ENCODE results near the gene MGAT3. TPM values are rescaled to one million over a fixed set of nuclear protein-coding genes. Genes with fewer than 3 reads are reported as not detected.

MGAT3 gene
- total and polyA plus RNA-seq, 9 of the 15 experiments (the other 6 are each of a cell fraction or from before 2014, with no cell fraction given) = 0.10 to 11.5 (median 4.6) TPM

- TF ChIP-seq PRPF4 (IDR thresholded peaks at IDR 0.05; ENCODE audit: insufficient read depth, low read depth, low read length, poor library complexity, severe bottlenecking) = no peak
- TF ChIP-seq MCM2 (IDR thresholded peaks at IDR 0.05; ENCODE audit: low read depth) = no peak
- no peak for TF ChIP-seq LCOR (CRISPR knock-in tag; IDR thresholded peaks at IDR 0.05)
These were observed 34.7 kb upstream of the MGAT3 start (continued) for GRCh38 chr22:39422101-39422500.

- WGBS (ENCODE audit: insufficient coverage, low coverage, missing lambda C conversion rate) = 7% methylated on average over 6 of the region's 6 CpGs
- Histone ChIP-seq H2AFZ (ENCODE audit: low read depth, low read length) (no peak overlapping the region), H3K4me2 (ENCODE audit: insufficient read depth, low read length) (no peak overlapping the region), H3K36me3 (ENCODE audit: control insufficient read depth, insufficient read depth, low read length) (peaks cover 71% of the 10 kb centered on the region), H3K4me3 (no peak overlapping the region), H4K20me1 (replicated peaks; ENCODE audit: control insufficient read depth, insufficient read depth, low read length) (no peaks in the 10 kb centered on the region), H3K4me1 (replicated peaks in 1 of 2; ENCODE audit: control insufficient read depth in 2 of 2, insufficient read depth in 2 of 2, low read length in 2 of 2) (peaks cover 3 to 7% of the 10 kb centered on the region in 2 experiments; a peak in 4 of 5 replicates), H3K9ac (ENCODE audit: insufficient read depth in 1 of 2, low read depth in 2 of 2, low read length in 2 of 2) (no peak overlapping the region), H3K27ac (ENCODE audit: extremely low read depth, low read depth, low read length) (peak overlapping the region; percentile 65), H3K79me2 (ENCODE audit: control insufficient read depth, insufficient read depth, low read length) (no peaks in the 10 kb centered on the region), H3K9me3 (replicated peaks; ENCODE audit: control insufficient read depth, insufficient read depth, low read depth, low read length) (no peaks in the 10 kb centered on the region), H3K27me3 (ENCODE audit: control insufficient read depth in 2 of 2, insufficient read depth in 2 of 2, low read length in 2 of 2) (no peaks in the 10 kb centered on the region), H3K9me1 (ENCODE audit: control insufficient read depth, insufficient read depth, low read length) (no peaks in the 10 kb centered on the region)
- in situ Hi-C loops (cut with MboI) = no loop called here
- BruUV-seq (replicated peaks) = no TSS peak
- CTCF ChIA-PET (ENCODE audit: low intra/inter-chr PET ratio) = no interaction called here
- FAIRE-seq = peak; percentile 88
- peak; percentile 27 to 80 (median 42) for DNase-seq (ENCODE audit: extremely low read depth in 1 of 4, low spot score in 3 of 4)
- peak; percentile 83 for ATAC-seq
- POLR2A ChIA-PET = no interaction called here
- intact Hi-C loops (cut with micrococcal nuclease) = no loop called here
- TF ChIP-seq, protein P1, sequence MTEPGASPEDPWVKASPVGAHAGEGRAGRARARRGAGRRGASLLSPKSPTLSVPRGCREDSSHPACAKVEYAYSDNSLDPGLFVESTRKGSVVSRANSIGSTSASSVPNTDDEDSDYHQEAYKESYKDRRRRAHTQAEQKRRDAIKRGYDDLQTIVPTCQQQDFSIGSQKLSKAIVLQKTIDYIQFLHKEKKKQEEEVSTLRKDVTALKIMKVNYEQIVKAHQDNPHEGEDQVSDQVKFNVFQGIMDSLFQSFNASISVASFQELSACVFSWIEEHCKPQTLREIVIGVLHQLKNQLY (CRISPR knock-in tag; conservative IDR thresholded peaks at IDR 0.05) = no peak
- TF ChIP-seq DACH1 (IDR thresholded peaks at IDR 0.05; ENCODE audit: partially characterized antibody) = no peak
- no peak for TF ChIP-seq ELF2 (CRISPR knock-in tag; IDR thresholded peaks at IDR 0.05)
- peak; percentile 41 for TF ChIP-seq FOSL1 (tag; conservative IDR thresholded peaks at IDR 0.05)
- TF ChIP-seq ZNF24 (IDR thresholded peaks at IDR 0.05) = no peak
- no peak for TF ChIP-seq HNRNPL (IDR thresholded peaks at IDR 0.05; ENCODE audit: low read depth, low read length)
- peak; percentile 37; the same call in 1 of the 2 replicates for TF ChIP-seq MAFK (IDR thresholded peaks at IDR 0.05; ENCODE audit: low read length)
- no peak for TF ChIP-seq SRSF3 (IDR thresholded peaks at IDR 0.05; ENCODE audit: insufficient read depth, low read length)
- TF ChIP-seq MCM3 (IDR thresholded peaks at IDR 0.05) = no peak
- no peak for TF ChIP-seq SMARCB1 (IDR thresholded peaks at IDR 0.05; ENCODE audit: insufficient read length, low read depth)
- TF ChIP-seq GATA2 (CRISPR knock-in tag; IDR thresholded peaks at IDR 0.05) = peak; percentile 73
- no peak for TF ChIP-seq HLTF (IDR thresholded peaks at IDR 0.05)
- peak; percentile 25; the same call in 1 of the 2 replicates for TF ChIP-seq EP400 (IDR thresholded peaks at IDR 0.05)
- TF ChIP-seq, protein P2, sequence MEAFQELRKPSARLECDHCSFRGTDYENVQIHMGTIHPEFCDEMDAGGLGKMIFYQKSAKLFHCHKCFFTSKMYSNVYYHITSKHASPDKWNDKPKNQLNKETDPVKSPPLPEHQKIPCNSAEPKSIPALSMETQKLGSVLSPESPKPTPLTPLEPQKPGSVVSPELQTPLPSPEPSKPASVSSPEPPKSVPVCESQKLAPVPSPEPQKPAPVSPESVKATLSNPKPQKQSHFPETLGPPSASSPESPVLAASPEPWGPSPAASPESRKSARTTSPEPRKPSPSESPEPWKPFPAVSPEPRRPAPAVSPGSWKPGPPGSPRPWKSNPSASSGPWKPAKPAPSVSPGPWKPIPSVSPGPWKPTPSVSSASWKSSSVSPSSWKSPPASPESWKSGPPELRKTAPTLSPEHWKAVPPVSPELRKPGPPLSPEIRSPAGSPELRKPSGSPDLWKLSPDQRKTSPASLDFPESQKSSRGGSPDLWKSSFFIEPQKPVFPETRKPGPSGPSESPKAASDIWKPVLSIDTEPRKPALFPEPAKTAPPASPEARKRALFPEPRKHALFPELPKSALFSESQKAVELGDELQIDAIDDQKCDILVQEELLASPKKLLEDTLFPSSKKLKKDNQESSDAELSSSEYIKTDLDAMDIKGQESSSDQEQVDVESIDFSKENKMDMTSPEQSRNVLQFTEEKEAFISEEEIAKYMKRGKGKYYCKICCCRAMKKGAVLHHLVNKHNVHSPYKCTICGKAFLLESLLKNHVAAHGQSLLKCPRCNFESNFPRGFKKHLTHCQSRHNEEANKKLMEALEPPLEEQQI (IDR thresholded peaks at IDR 0.05) = 0 out of 2 replicates have a peak, but pooled peaks have one; percentile 17
- peak; percentile 85 for TF ChIP-seq NFE2 (IDR thresholded peaks at IDR 0.05; ENCODE audit: low read depth)
- no peak for TF ChIP-seq ILK (tag; IDR thresholded peaks at IDR 0.05; ENCODE audit: borderline replicate concordance, low read depth)
- peak in 1 of 2 experiments; percentile 55 for TF ChIP-seq NCOA2 (IDR thresholded peaks at IDR 0.05; ENCODE audit: partially characterized antibody in 2 of 2)
- no peak for TF ChIP-seq ZNF76 (CRISPR knock-in tag; IDR thresholded peaks at IDR 0.05; ENCODE audit: borderline replicate concordance)
- TF ChIP-seq DNMT1 (IDR thresholded peaks at IDR 0.05) = no peak
- no peak for TF ChIP-seq BDP1 (IDR thresholded peaks at IDR 0.05; ENCODE audit: insufficient read depth, insufficient read length)
These were observed 34.1 kb upstream of the MGAT3 start for GRCh38 chr22:39422721-39423120.
